HFF-Myc (cell line): ENCODE results near the gene AFF3.

ENCODE experiments used
- DNase-seq: peaks from one replicate; pipeline ENCODE4 v3.0.0-alpha.2; 2011; ENCODE audit warnings: low read depth; ENCODE audit errors: extremely low read depth
- H3K4me3 ChIP-seq: replicated peaks from 2 replicates; pipeline ENCODE4 v1.5.1; 2011; ENCODE audit warnings: low read depth, mild to moderate bottlenecking, control low read depth, low read length
- TF ChIP-seq, protein P1 (sequence below): IDR thresholded peaks from 2 replicates; pipeline ENCODE4 v1.5.1; 2012; ENCODE audit warnings: mild to moderate bottlenecking, low read depth, low read length, control low read depth; ENCODE audit errors: missing control alignments

The AFF3 gene

DNA sequence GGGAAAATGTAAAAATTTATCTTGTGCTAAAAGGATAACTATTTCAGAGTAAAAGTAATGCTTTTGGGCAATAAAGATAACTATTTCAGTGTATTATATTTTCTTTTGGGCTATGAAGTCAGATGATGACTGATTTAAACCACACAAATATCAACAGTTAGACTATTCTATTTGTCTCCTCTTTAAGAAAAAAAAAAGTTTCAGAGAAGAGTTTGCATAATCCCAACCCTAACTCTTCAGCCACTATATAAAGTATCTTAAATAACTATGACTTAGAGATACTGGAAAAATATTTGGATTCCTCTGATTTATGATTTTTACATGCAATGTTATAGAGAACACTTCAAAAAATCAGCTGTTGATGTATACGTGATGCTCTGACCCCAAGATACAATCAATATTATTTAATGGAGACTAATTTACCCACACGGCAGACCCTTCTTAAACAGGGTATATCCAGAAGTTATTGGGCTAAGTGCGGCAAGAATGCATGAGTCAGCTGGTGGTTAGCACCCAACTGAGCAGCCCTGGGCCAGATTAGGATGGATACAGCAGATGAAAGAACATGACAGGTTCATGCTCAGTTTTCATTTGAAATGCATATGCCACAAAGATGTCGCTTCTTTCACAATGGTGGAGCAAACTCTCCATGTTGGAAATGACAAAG, 279.0 kb downstream of the AFF3 start:
- DNase-seq, result no peak
- no peak overlapping the region for H3K4me3 ChIP-seq
- TF ChIP-seq, protein P1, sequence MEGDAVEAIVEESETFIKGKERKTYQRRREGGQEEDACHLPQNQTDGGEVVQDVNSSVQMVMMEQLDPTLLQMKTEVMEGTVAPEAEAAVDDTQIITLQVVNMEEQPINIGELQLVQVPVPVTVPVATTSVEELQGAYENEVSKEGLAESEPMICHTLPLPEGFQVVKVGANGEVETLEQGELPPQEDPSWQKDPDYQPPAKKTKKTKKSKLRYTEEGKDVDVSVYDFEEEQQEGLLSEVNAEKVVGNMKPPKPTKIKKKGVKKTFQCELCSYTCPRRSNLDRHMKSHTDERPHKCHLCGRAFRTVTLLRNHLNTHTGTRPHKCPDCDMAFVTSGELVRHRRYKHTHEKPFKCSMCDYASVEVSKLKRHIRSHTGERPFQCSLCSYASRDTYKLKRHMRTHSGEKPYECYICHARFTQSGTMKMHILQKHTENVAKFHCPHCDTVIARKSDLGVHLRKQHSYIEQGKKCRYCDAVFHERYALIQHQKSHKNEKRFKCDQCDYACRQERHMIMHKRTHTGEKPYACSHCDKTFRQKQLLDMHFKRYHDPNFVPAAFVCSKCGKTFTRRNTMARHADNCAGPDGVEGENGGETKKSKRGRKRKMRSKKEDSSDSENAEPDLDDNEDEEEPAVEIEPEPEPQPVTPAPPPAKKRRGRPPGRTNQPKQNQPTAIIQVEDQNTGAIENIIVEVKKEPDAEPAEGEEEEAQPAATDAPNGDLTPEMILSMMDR, result no peak

DNA sequence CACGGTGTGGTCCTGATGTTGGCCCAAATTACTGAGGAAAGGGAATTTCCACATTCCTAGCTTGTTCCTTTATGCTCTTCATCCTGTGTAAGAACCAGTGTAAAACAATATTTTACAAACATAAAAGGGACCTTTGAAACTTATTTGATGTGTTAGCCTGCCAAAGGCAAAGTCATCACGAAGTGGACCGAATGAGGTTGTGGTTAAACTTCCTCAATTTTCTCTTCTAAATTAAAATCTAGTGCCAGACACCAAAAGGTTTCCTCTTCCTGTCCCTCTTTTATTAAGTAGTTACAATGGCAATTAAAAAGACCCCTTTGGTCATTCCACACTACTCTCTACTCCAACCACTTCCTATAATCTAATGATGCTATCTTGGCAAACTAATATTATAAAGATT, 279.8 kb downstream of the AFF3 start:
- TF ChIP-seq, protein P1, result no peak
- H3K4me3 ChIP-seq, result no peak overlapping the region
- DNase-seq, result no peak

DNA sequence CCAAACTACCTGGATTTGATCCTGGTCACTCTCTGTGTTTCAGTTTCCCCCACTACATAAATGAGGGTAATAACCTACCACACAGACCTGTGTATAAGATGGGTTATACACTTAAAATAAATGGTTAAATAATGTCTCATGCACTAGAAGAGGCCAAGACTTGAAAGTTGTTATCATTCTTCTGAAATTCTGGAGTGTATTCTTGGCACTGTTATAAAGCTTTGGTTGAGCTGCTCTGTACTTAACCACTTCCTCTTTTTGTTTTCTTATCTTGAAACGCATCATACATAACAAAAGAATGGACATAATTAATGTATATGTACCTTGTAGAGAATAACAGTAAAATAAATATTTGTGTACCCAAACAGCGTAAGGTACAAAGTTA, 281.0 kb downstream of the AFF3 start:
- TF ChIP-seq, protein P1, result no peak
- no peak for DNase-seq
- H3K4me3 ChIP-seq, result no peak overlapping the region

DNA sequence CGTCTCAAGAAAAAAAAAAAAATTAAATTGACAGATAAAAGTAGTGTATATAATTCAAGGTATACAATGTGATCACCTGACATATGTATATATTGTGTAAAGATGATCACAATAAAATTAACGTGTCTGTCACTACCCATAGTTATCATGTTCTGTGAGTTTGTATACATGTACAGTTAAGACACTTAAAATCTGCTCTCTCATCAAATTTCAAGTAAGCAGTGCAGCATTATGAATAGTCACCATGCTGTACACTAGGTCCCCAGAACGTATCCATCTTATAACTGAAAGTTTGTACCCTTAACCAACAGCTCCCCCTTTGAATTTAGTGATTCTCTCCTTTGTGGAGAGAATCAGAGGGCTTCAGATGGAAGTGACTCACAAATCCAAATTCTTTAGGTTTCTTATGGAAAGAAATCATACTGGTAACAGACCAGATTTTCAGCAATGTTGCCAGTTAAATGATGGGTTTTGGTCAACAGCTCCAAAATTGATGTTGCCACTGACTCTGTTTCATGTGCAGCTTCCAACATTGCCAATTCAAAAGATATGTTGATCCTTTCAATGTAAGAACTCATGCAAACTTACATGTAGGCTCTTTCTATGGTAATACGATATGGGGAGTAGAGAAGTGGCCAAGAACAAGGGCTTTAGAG, 281.5 kb downstream of the AFF3 start:
- DNase-seq, result no peak
- TF ChIP-seq, protein P1, result no peak
- H3K4me3 ChIP-seq, result no peak overlapping the region

DNA sequence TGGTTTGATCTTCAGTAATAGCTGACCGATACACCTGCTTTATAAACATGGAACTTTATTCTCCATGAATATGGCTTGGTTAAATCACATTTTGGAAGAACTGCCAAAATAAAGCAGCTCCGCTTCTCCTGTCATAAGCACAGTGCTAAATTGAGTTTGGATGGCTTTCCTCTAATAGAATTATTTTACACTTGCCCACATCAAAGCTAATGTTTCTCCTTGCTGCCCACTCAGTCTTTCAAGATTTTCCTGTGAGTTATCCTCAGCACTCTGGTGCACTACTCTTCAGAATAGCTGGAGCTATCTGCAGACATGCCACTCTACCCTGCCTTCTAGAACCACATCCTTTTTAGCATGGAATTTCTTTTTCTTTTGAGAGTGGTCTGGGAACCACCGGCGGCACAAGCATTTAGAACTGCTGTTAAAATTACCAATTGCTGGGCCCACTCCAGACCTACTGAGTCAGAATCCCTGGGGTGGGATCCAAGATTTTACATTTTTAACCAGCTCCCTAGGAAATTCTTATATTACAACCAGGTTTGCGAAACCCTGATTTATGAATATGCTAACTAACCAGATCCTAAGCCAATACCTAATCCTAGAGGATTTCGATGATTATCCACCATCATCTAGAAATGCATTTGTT, 283.3 kb downstream of the AFF3 start:
- no peak for DNase-seq
- TF ChIP-seq, protein P1, result no peak

DNA sequence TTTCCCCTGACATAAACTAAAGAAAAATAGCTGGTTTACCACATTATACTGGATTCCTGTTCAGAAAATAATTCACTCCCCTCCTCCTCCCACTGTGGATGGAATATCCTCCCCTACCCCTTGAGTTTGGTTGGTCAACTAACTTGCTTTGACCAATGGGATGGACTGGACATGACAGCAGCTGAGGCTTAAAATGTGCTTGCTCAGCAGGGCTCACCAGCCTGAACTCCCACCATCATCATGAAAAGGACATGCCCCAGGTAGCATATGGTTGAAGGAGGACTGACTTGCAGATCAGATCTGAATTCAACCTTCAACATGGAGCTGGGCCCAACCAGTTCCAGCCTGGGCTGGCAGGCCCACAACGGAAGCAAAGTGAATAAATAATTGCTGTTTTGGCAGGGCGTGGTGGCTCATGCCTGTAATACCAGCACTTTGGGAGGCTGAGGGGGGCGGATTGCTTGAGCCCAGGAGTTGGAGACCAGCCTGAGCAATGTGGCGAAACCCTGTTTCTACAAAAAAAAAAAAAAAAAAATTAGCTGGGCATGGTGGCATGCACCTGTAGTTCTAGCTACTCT, 284.4 kb downstream of the AFF3 start:
- DNase-seq, result no peak
- TF ChIP-seq, protein P1, result no peak
- H3K4me3 ChIP-seq, result no peak overlapping the region

More for the DNA sequence above, 283.3 kb downstream of the AFF3 start:
- no peak overlapping the region for H3K4me3 ChIP-seq
